HG02981 (cell line): ENCODE results near the gene HDAC6.
"Not testable (repeated sequence)": the region's sequence is repeated elsewhere in the genome, so short reads cannot be mapped to it uniquely, and the experiment has no call there.

ENCODE experiments used
- ATAC-seq: cut with Tn5 transposase; IDR thresholded peaks from one replicate; pipeline ENCODE4 v1.9.1; 2021; ENCODE audit warnings: mild to moderate bottlenecking, moderate library complexity; ENCODE audit not compliant: unreplicated experiment

The HDAC6 gene

DNA sequence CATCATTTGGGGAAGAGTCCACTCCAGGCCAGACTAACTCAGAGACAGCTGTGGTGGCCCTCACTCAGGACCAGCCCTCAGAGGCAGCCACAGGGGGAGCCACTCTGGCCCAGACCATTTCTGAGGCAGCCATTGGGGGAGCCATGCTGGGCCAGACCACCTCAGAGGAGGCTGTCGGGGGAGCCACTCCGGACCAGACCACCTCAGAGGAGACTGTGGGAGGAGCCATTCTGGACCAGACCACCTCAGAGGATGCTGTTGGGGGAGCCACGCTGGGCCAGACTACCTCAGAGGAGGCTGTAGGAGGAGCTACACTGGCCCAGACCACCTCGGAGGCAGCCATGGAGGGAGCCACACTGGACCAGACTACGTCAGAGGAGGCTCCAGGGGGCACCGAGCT is 21.2 kb downstream of the HDAC6 start:
- no peak for ATAC-seq

- ATAC-seq: no peak
These were observed 22.2 kb downstream of the HDAC6 start for GRCh38 chrX:48824066-48824465.

DNA sequence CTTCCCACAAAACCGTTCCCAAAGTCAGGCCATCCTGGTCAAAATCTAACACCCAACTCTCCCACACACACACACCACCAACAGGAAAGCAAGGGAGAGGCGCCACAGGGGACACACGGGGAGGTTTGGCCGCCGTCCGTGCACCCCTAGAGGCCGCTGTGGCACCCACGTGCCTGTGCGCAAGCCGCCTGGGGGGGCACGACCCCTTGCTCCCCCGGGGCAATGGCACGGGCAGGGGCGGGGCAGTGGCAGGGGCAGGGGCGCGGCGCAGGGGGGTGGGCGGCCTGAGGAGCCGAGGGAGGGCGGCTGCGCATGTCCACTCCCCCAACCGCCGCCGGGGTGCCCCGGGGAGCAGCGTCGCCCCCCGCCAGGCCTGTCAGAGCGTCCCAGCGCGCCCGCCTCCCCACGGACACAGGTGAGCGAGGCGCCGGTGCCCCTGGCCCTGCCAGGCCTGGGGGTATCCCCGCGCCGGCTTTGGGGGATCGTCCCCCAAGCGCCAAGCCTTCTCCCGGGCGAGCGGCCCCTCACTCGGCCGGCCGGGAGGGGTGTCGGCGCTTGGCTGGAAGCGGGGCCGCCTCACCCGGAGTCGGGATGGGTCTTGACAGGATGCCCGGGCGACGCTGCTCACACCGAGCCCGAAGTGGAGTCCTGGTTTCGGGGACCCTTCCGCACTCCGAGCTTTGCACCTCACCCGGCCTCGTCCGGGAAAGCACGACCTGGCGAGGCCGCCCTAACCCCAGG is 24.4 kb downstream of the HDAC6 start, which contains the start of gene ERAS:
ERAS (plus strand) TSS at position 379 of the 741 bp plus-strand sequence. CDS start 2,611 bp downstream, outside the sequence.
- no peak for ATAC-seq

DNA sequence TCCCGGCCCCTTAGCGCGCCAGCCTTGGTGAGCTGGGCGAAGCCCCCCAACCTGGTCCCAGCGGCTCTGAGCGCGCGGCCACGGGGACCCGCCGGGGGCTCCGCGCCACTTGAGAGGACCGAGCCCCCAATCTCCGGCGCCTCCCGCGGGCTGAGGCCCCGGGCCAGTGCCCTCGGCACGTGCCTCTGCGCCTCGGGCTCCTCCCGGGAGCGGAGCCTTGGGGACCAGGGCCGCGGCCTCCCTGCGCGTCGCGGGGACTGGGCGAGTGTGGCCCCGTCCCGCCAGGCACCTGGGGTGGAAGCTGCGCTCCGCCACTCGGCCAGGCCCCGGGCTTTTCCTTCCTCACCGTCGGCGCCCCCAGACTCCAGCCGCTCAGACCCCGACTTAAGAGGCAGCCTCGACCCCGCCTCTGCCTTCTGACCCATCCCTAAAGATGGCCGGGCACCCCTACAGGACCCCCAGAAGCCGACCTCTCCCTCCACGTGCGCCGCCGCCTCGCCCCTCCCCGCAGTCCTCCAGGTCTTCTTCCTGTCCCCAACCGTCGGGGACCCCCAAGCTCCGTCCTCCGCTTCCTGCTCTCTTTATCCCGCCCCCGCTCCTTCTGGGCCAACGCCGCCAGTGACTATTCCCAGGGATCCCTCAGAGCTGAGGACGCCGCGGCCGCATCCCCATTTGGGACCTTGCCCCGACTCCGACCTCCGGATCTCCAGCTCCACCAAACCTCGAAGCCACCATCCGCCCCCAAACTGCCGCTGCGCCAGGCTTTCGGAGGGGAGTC is 25.2 kb downstream of the HDAC6 start:
- ATAC-seq: no peak

GRCh38 chrX:48827654-48827968 is 25.7 kb downstream of the HDAC6 start:
- ATAC-seq: no peak

DNA sequence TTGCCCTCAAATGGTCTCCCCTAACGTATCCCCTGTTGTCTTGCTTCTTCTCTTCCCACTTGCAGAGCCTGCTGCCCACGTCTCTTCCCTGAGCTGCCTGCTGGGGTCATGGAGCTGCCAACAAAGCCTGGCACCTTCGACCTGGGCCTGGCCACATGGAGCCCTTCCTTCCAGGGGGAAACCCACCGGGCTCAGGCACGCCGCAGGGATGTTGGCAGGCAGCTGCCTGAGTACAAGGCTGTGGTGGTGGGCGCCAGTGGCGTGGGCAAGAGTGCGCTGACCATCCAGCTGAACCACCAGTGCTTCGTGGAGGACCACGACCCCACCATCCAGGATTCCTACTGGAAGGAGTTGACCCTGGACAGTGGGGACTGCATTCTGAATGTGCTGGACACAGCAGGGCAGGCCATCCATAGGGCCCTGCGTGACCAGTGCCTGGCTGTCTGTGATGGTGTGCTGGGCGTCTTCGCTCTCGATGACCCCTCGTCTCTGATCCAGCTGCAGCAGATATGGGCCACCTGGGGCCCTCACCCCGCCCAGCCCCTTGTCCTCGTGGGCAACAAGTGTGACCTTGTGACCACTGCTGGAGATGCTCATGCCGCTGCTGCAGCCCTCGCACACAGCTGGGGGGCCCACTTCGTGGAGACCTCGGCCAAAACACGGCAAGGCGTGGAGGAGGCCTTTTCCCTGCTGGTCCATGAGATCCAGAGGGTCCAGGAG is 27.3 kb downstream of the HDAC6 start:
- no peak for ATAC-seq

DNA sequence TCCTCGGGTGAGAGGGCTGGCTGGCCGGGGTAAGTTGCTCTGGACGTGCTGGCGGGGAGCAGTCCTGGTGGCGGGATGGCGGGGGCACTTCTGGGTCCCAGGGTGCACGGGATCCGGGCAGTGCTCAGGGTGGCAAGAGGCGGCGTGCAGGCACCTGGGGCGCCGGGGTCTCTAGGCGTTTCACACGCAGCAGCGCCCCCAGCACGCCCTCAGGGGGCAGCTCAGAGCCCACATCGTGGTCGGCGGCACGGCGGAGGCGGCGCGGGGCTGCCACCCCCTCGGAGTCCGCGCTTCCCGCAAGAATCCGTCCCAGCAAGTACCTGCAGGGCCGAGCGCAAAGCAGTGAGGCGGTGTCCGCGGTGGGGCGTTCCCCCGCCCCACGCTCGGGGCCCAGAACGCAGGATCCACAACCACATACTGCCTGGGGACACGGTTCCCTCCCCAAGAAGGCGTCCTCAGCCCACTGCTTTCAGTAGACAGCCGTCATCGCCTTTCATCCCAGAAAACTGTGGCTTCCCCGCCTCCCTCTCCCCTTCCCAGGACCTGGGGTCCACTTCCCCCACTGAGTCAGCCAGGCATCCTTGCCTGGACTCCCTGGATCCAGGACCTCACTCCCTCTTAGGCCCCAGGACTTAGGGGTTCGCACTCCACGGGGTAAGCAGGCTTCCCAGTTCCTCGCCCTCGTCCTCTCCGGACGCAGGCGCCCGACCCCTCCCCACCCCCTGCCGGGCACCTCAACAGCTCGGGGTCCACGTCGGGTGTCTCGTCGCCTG is 29.5 kb downstream of the HDAC6 start:
- no peak for ATAC-seq

GRCh38 chrX:48831909-48832291 is 30.0 kb downstream of the HDAC6 start:
- ATAC-seq: no peak

DNA sequence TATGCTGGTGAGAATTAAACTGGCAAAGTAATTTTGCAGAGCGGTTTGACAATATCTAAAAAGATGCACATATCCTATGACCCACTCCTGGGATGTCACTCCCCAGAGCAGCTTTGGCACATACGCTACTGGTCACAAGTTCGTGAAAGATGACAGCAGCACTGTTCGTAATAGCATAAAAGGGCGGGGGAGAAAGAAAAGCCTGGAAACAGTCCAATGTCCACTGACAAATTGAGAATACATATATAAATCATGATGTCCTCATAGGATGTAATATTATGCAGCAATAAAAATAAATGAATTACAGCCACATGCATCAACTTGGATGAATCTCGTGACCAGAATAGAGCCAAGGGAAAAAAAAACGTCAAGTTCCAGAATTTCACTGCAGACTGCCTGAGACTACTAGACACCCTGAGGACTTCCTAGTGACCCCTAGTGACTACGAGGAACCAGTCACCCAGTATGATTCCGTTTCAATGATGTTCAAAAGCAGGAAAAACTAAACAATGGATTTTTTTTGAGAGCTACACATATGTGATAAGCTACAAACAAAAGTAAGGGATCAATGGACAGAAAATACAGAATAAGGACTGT is 31.8 kb downstream of the HDAC6 start:
- no peak for ATAC-seq

DNA sequence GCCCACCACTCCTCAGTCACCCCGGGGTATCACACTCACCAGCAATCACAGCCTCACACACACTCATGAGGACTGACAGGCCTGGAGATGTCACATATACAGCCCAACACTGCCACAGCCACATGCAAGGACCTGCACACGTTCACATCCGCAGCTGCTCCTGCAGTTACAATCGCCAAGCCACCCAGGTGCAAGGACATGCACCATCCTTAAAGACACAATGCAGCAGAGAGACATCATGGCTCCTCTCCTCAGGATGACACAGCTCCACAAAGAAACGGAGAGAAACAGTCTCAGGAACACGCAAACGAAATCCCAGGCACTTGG is 32.5 kb downstream of the HDAC6 start:
- no peak for ATAC-seq

GRCh38 chrX:48835524-48836329 is 33.9 kb downstream of the HDAC6 start, which contains the start of gene PCSK1N:
Gene PCSK1N, minus strand, starts transcription at chrX:48835610. Its CDS starts 78 bp downstream, at chrX:48835532.
- no peak for ATAC-seq

- no peak for ATAC-seq
These were observed 37.8 kb downstream of the HDAC6 start for GRCh38 chrX:48839686-48840085.

GRCh38 chrX:48848847-48849246 is 47.0 kb downstream of the HDAC6 start:
- ATAC-seq: no peak

- ATAC-seq: no peak
These were observed 51.0 kb downstream of the HDAC6 start for GRCh38 chrX:48852857-48853256.

- ATAC-seq: not testable (repeated sequence)
These were observed 51.6 kb downstream of the HDAC6 start for GRCh38 chrX:48853494-48853893.

DNA sequence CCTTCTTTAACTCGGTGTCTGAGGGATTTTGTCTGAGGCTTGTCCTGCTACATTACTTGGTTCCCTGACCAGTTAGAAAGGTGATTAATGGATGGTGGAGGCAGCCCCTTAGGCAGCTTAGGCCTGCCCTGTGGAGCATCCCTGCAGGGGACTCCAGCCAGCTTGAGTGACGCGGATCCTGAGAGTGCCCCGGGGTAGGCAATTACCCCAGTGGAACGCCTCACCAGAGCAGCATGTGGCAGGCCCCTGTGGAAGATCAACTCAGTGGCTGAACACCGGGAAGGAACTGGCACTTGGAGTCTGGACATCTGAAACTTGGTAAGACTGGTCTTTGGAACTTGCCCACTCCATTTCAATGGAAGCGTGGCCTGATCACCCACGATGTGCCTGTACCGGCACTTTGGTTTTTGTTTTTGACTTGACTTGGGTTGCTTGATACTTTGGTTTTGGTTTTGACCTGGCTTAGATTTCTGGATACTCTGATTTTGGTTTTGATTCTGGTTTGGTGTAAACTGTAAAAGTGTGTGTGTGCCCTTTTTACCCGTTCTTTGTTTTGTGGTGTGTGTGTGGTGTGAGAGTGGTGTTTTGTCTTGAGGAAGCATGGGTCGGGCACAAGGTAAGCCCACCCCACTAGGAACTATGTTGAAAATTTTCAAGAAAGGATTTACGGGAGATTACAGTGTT is 52.4 kb downstream of the HDAC6 start:
- ATAC-seq: not testable (repeated sequence)

DNA sequence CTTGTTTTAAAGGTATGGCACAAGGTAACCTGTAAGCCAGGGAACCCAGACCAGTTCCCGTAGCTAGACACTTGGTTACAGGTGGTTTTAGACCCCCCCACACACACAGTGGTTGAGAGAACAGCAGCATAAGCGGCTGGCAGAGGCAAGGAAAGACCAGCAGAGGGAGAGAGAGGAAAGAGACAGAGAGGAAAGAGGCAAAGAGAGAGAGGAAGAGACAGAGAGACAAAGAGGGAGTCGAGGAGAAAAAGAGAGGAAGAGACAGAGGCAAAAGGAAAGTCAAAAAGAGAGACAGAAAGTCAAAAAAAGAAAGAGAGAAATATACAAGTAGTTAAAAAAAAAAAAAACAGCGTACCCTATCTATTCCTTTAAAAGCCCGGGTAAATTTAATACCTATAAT is 53.0 kb downstream of the HDAC6 start:
- ATAC-seq: no peak

- ATAC-seq: no peak
These were observed 62.3 kb downstream of the HDAC6 start for GRCh38 chrX:48864210-48864609.

GRCh38 chrX:48872017-48872416 is 70.2 kb downstream of the HDAC6 start:
- not testable (repeated sequence) for ATAC-seq
